ACC112 (cell line): ENCODE data around the gene MORC3.
"Not testable (repeated sequence)": the region's sequence is repeated elsewhere in the genome, so short reads cannot be mapped to it uniquely, and the experiment has no call there.

Source experiments
- H2AFZ ChIP-seq: fragments of 200-600 bp; sonication (generic); one replicate; pipeline ENCODE4 v1.6.0; 2017; ENCODE audit warnings: antibody characterized with exemption, low read length; ENCODE audit not compliant: unreplicated experiment
- H3K27ac ChIP-seq: fragments of 200-600 bp; sonication (generic); 2 replicates; pipeline ENCODE4 v1.5.1; 2014; ENCODE audit warnings: low read depth, mild to moderate bottlenecking, antibody characterized with exemption, low read length, moderate library complexity
- H3K27me3 ChIP-seq: fragments of 200-600 bp; sonication (generic); 2 replicates; pipeline ENCODE4 v1.6.1; 2014; ENCODE audit warnings: mild to moderate bottlenecking, antibody characterized with exemption, low read length, moderate library complexity, mixed read lengths; ENCODE audit not compliant: insufficient read depth
- H3K36me3 ChIP-seq: fragments of 200-600 bp; sonication (generic); 2 replicates; pipeline ENCODE4 v1.6.1; 2016; ENCODE audit warnings: mild to moderate bottlenecking, antibody characterized with exemption, low read length, moderate library complexity, mixed read lengths; ENCODE audit not compliant: insufficient read depth
- H3K4me1 ChIP-seq: fragments of 200-600 bp; sonication (generic); one replicate; pipeline ENCODE4 v1.6.1; 2016; ENCODE audit warnings: low read length, mixed read lengths; ENCODE audit not compliant: insufficient read depth, unreplicated experiment, control insufficient read depth
- H3K4me3 ChIP-seq: fragments of 200-600 bp; sonication (generic); 2 replicates; pipeline ENCODE4 v1.5.1; 2014; ENCODE audit warnings: mild to moderate bottlenecking, low read depth, low read length
- H3K79me2 ChIP-seq: fragments of 200-600 bp; sonication (generic); one replicate; pipeline ENCODE4 v1.6.0; 2016; ENCODE audit warnings: low read length; ENCODE audit not compliant: control insufficient read depth, unreplicated experiment, insufficient read depth

Gene MORC3

GRCh38 chr21:36325373-36326010, 5.5 kb downstream of the MORC3 start:
- H3K4me1 ChIP-seq = peaks cover 40% of the 10 kb centered on the region
- H3K27me3 ChIP-seq = no peaks in the 10 kb centered on the region
- H3K4me3 ChIP-seq = no peak overlapping the region
- H3K27ac ChIP-seq = no peak overlapping the region
- no peak overlapping the region for H2AFZ ChIP-seq
- peaks cover 90% of the 10 kb centered on the region for H3K79me2 ChIP-seq
- H3K36me3 ChIP-seq = no peaks in the 10 kb centered on the region

- peaks cover 70% of the 10 kb centered on the region for H3K79me2 ChIP-seq
- H2AFZ ChIP-seq = no peak overlapping the region
- no peaks in the 10 kb centered on the region for H3K27me3 ChIP-seq
- H3K36me3 ChIP-seq = no peaks in the 10 kb centered on the region
- H3K27ac ChIP-seq = no peak overlapping the region
- H3K4me1 ChIP-seq = peaks cover 23% of the 10 kb centered on the region
- H3K4me3 ChIP-seq = no peak overlapping the region
Measured at GRCh38 chr21:36330904-36331303, 10.9 kb downstream of the MORC3 start.

GRCh38 chr21:36337099-36337509, 17.1 kb downstream of the MORC3 start:
- peaks cover 18% of the 10 kb centered on the region for H3K79me2 ChIP-seq
- peak overlapping the region; percentile 93 for H3K27ac ChIP-seq
- H3K36me3 ChIP-seq = peaks cover 33% of the 10 kb centered on the region
- H2AFZ ChIP-seq = peak overlapping the region; percentile 30
- no peaks in the 10 kb centered on the region for H3K27me3 ChIP-seq
- H3K4me3 ChIP-seq = peak overlapping the region; percentile 38
- H3K4me1 ChIP-seq = peaks cover 18% of the 10 kb centered on the region

GRCh38 chr21:36338975-36339374, 19.0 kb downstream of the MORC3 start:
- peaks cover 34% of the 10 kb centered on the region for H3K36me3 ChIP-seq
- peaks cover 18% of the 10 kb centered on the region for H3K4me1 ChIP-seq
- no peaks in the 10 kb centered on the region for H3K27me3 ChIP-seq
- H3K4me3 ChIP-seq = no peak overlapping the region
- H3K79me2 ChIP-seq = peaks cover 4% of the 10 kb centered on the region
- no peak overlapping the region for H2AFZ ChIP-seq
- no peak overlapping the region for H3K27ac ChIP-seq

- H3K4me3 ChIP-seq, H3K27me3 ChIP-seq, H3K27ac ChIP-seq, H3K79me2 ChIP-seq, H2AFZ ChIP-seq: not testable (repeated sequence)
- Histone ChIP-seq H3K4me1 (peaks cover 12% of the 10 kb centered on the region), H3K36me3 (peaks cover 42% of the 10 kb centered on the region)
Measured at GRCh38 chr21:36342581-36342980, 22.6 kb downstream of the MORC3 start.

GRCh38 chr21:36344931-36345330, 24.9 kb downstream of the MORC3 start:
- H3K36me3 ChIP-seq = peaks cover 28% of the 10 kb centered on the region
- H3K4me3 ChIP-seq = no peak overlapping the region
- no peaks in the 10 kb centered on the region for H3K27me3 ChIP-seq
- no peak overlapping the region for H3K27ac ChIP-seq
- no peak overlapping the region for H2AFZ ChIP-seq
- H3K4me1 ChIP-seq = peaks cover 14% of the 10 kb centered on the region
- H3K79me2 ChIP-seq = no peaks in the 10 kb centered on the region

GRCh38 chr21:36347278-36347961, 27.4 kb downstream of the MORC3 start:
- Histone ChIP-seq H3K4me1 (peaks cover 26% of the 10 kb centered on the region), H3K4me3 (no peak overlapping the region), H2AFZ (no peak overlapping the region), H3K79me2 (no peaks in the 10 kb centered on the region), H3K27ac (peak overlapping the region; percentile 55), H3K36me3 (peaks cover 19% of the 10 kb centered on the region; the same call in 1 of the 2 replicates), H3K27me3 (no peaks in the 10 kb centered on the region)

- no peaks in the 10 kb centered on the region for H3K79me2 ChIP-seq
- H3K27ac ChIP-seq = peak overlapping the region; percentile 55
- peaks cover 26% of the 10 kb centered on the region for H3K4me1 ChIP-seq
- no peak overlapping the region for H2AFZ ChIP-seq
- H3K4me3 ChIP-seq = no peak overlapping the region
- H3K27me3 ChIP-seq = no peaks in the 10 kb centered on the region
- H3K36me3 ChIP-seq = peaks cover 22% of the 10 kb centered on the region; the same call in 1 of the 2 replicates
Measured at GRCh38 chr21:36347962-36348328, 27.9 kb downstream of the MORC3 start.

GRCh38 chr21:36349315-36349714, 29.3 kb downstream of the MORC3 start:
- H3K4me3 ChIP-seq = no peak overlapping the region
- H2AFZ ChIP-seq = no peak overlapping the region
- H3K79me2 ChIP-seq = no peaks in the 10 kb centered on the region
- H3K27ac ChIP-seq = peak overlapping the region; percentile 84; the same call in 1 of the 2 replicates
- H3K36me3 ChIP-seq = peaks cover 18% of the 10 kb centered on the region; the same call in 1 of the 2 replicates
- peaks cover 26% of the 10 kb centered on the region for H3K4me1 ChIP-seq
- no peaks in the 10 kb centered on the region for H3K27me3 ChIP-seq

- Histone ChIP-seq H3K79me2 (no peaks in the 10 kb centered on the region), H3K27ac (peak overlapping the region; percentile 84), H3K36me3 (peaks cover 13% of the 10 kb centered on the region; the same call in 1 of the 2 replicates)
Measured at GRCh38 chr21:36350282-36350910, 30.4 kb downstream of the MORC3 start.

More at GRCh38 chr21:36350282-36350910, 30.4 kb downstream of the MORC3 start:
- no peaks in the 10 kb centered on the region for H3K27me3 ChIP-seq
- no peak overlapping the region for H2AFZ ChIP-seq
- H3K4me3 ChIP-seq = no peak overlapping the region
- H3K4me1 ChIP-seq = peaks cover 26% of the 10 kb centered on the region
